CD4-positive, alpha-beta T cell (primary cell): ENCODE measurements around the gene ELF4. TPM values are rescaled to one million over a fixed set of nuclear protein-coding genes. Genes with fewer than 3 reads are reported as not detected.

Source experiments
- ATAC-seq: fragments of 200-7000 bp; cut with Tn5 transposase; one replicate; pipeline ENCODE4 v1.10.0; 2022; ENCODE audit warnings: mild to moderate bottlenecking; ENCODE audit not compliant: poor library complexity
- CTCF ChIA-PET: fragments of 350-600 bp; sonication (Branson Sonifier 250); formaldehyde crosslinking; loops from one replicate; lab custom pipeline; 2021; ENCODE audit warnings: antibody characterized with exemption, inconsistent platforms; lab: Charles Lee
- POLR2A ChIA-PET: fragments of 350-600 bp; sonication (Branson Sonifier 250); formaldehyde crosslinking; loops from one replicate; lab custom pipeline; 2021; ENCODE audit warnings: antibody characterized with exemption, inconsistent platforms; lab: Charles Lee
- DNase-seq, 14 experiments: peaks; one replicate each; pipeline ENCODE4 v3.0.0-alpha.2; 2013 to 2020; ENCODE audit warnings: mixed read lengths in 2 of 14
- H3K27ac ChIP-seq, 2 donors: one replicate each; pipeline versions ENCODE4 v1.5.1 to v1.7.0; 2013; ENCODE audit warnings: low read length in 2 of 2, low read depth in 1 of 2, mild to moderate bottlenecking in 1 of 2
- H3K27me3 ChIP-seq, 2 experiments: 1 replicate in 1 of 2; 2 replicates in 1 of 2; pipeline versions ENCODE4 v1.6.1 to v1.7.0; 2013; ENCODE audit warnings: low read length in 2 of 2, control low read depth in 1 of 2, mild to moderate bottlenecking in 1 of 2, moderate library complexity in 1 of 2; ENCODE audit not compliant: insufficient read depth in 2 of 2, control insufficient read depth in 1 of 2
- H3K36me3 ChIP-seq: one replicate; pipeline ENCODE4 v1.6.1; 2013; ENCODE audit warnings: low read length, control low read depth; ENCODE audit not compliant: insufficient read depth
- H3K4me1 ChIP-seq: one replicate; pipeline ENCODE4 v1.6.1; 2013; ENCODE audit warnings: low read length, control low read depth; ENCODE audit not compliant: insufficient read depth
- H3K4me3 ChIP-seq: one replicate; pipeline ENCODE4 v1.5.1; 2013; ENCODE audit warnings: mild to moderate bottlenecking, low read length, moderate library complexity
- H3K9me3 ChIP-seq, 2 experiments: 1 replicate in 1 of 2; 2 replicates in 1 of 2; pipeline versions ENCODE4 v1.6.1 to v1.7.0; 2013; ENCODE audit warnings: low read length in 2 of 2, mild to moderate bottlenecking in 2 of 2, control low read depth in 1 of 2, moderate library complexity in 1 of 2; ENCODE audit not compliant: control insufficient read depth in 1 of 2, insufficient read depth in 1 of 2
- H3K27ac Mint-ChIP-seq: one replicate; pipeline ENCODE4 v1.8.0; 2020; ENCODE audit warnings: mixed read lengths
- H3K27me3 Mint-ChIP-seq: one replicate; pipeline ENCODE4 v1.8.0; 2021; ENCODE audit warnings: mixed read lengths
- H3K36me3 Mint-ChIP-seq: one replicate; pipeline ENCODE4 v1.8.0; 2021; ENCODE audit warnings: low read depth, mixed read lengths
- H3K4me1 Mint-ChIP-seq: one replicate; pipeline ENCODE4 v1.8.0; 2021; ENCODE audit warnings: low read depth, mixed read lengths
- H3K4me3 Mint-ChIP-seq: one replicate; pipeline ENCODE4 v1.8.0; 2020; ENCODE audit warnings: mild to moderate bottlenecking, mixed read lengths
- H3K9me3 Mint-ChIP-seq: one replicate; pipeline ENCODE4 v1.8.0; 2020; ENCODE audit warnings: mixed read lengths
- CTCF ChIP-seq: fragments of 200-600 bp; IDR thresholded peaks from one replicate; pipeline ENCODE4 v1.8.0; 2022; ENCODE audit warnings: antibody characterized with exemption, mild to moderate bottlenecking
- intact Hi-C, 2 experiments: fragments of 100-400 bp; cut with DNase I in 1 of 2; cut with micrococcal nuclease in 1 of 2; formaldehyde crosslinking; loops; one replicate each; pipeline versions ENCODE4 v1.15.1 to v1.9.0; 2023 to 2025; cut with DNase I, micrococcal nuclease
- polyA plus RNA-seq, 2 donors: library from polyadenylated mRNA; unstranded; fragments of 120-200 nt; gene quantifications; one replicate each; pipeline ENCODE4 v1.2.1, GENCODE V29; 2013
- total RNA-seq, 174 experiments: library from RNA in 2 of 174; stranded (reverse) in 2 of 174; gene quantifications; one replicate each; pipeline ENCODE4 v1.2.3 and lab custom pipeline; 2021 to 2026

Gene ELF4
- 10 to 100 TPM; 17.3 to 17.4 TPM for total RNA-seq
- 34.1 TPM for polyA plus RNA-seq (2013, experiment 1 of 2)
- 38.9 TPM for polyA plus RNA-seq (2013, experiment 2 of 2)
- 21.1 to 154 (median 46.5) reads per million in 172 experiments for total RNA-seq (lab: John Stamatoyannopoulos, UW)

DNA sequence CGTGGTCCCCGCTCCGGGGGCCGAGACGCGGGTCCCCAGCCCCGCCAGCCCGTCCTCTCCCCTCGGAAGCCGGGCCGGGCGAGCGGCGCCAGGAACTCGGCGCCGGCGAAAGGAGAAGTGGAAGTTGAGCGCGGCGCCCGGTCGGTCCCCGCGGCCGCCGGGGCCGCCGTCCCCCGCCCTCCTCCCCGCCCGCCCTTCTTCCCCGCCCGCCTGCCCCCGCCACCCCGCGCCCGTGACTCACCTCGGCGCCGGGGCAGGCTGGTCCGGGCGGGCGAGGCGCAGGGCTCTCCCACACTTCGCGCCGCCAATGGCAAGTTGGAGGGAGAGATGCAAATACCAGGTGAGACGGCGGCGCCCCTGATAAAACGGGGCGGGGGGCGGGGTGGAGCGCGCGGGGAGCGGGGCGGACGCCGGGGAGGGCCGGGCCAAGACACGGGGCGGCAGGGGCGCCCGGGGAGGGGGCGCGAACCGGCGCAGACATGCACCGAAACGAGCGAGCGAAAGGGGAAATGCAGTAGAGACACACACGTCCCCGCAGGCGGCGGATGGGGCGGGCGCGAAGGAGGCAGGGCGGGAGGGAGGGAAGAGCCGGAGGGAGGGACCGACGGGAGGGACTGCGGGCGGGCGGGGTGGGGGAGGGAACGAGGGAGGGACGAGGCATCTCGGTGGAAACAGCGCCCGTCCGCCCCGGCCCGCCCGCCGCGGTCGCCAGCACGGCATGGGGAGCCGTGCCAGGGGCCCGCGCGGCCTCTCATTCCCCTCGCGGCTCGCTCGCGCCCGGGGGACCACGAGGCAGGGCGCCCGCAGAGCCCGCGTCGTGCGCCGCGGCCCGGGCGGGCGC is at the start of gene ELF4:
Gene ELF4, minus strand, starts transcription at position 119 of the 841 bp plus-strand sequence. CDS start 29,167 bp downstream, outside the sequence.
- peak within 1 kb of the TSS; percentile 50 to 52 for H3K27ac ChIP-seq
- peaks cover 3% of the 10 kb centered on the region for H3K36me3 ChIP-seq
- peak; percentile 76 for ATAC-seq
- H3K27me3 ChIP-seq = no peaks in the 10 kb centered on the region
- ChIA-PET CTCF (interaction anchor here (0.8 to 3.1 kb wide), 4 partner anchors 10 to 29 kb away, joined by 4 to 10 read pairs (median 5); no protein-coding TSS in a partner anchor), POLR2A (interaction anchor here (1.0 to 2.7 kb wide), 6 partner anchors 15 to 31 kb away, joined by 3 to 15 read pairs (median 6); no protein-coding TSS in a partner anchor)
- DNase-seq = peak in 12 of 14 experiments; percentile 19 to 85 (median 57)
- Mint-ChIP-seq H3K36me3 (peaks cover 8% of the 10 kb centered on the region), H3K27ac (peak within 1 kb of the TSS; percentile 82), H3K4me3 (peak within 1 kb of the TSS; percentile 95), H3K27me3 (no peaks in the 10 kb centered on the region), H3K4me1 (peaks cover 25% of the 10 kb centered on the region), H3K9me3 (no peaks in the 10 kb centered on the region)
- H3K9me3 ChIP-seq = no peaks in the 10 kb centered on the region
- peak within 1 kb of the TSS; percentile 83 for H3K4me3 ChIP-seq
- intact Hi-C loops = no loop called here
- no peak for TF ChIP-seq CTCF
- H3K4me1 ChIP-seq = peaks cover 37% of the 10 kb centered on the region

DNA sequence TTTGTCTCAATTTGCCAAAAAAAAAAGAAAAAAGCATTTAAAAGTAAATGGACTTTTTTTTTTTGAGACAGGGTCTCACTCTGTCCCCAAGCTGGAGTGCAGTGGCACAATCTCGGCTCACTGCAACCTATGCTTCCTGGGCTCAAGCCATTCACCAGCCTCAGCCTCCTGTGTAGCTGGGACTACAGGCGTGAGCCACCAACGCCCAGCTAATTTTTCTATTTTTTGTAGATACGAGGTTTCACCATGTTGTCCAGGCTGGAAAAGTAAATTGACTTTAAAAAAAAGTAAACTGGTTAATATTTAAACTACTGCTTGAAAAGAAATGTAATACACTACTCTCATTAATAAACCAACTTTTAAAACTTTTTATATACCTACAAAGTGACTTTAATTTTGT is 49.5 kb upstream of the ELF4 start:
- Mint-ChIP-seq H3K36me3 (peaks cover 7% of the 10 kb centered on the region), H3K27ac (no peak overlapping the region), H3K4me1 (peaks cover 19% of the 10 kb centered on the region), H3K9me3 (no peaks in the 10 kb centered on the region), H3K4me3 (no peak overlapping the region), H3K27me3 (no peaks in the 10 kb centered on the region)
- peaks cover 11% of the 10 kb centered on the region for H3K36me3 ChIP-seq
- H3K9me3 ChIP-seq = no peaks in the 10 kb centered on the region
- TF ChIP-seq CTCF = no peak
- ATAC-seq (no peak), DNase-seq (no peak)
- H3K4me1 ChIP-seq = peaks cover 7% of the 10 kb centered on the region
- ChIA-PET CTCF (interaction anchor here (1.0 kb wide), 1 partner anchor 39 kb away, joined by 3 read pairs; no protein-coding TSS in a partner anchor), POLR2A (no interaction called here)
- intact Hi-C loops = no loop called here
- no peak overlapping the region for H3K4me3 ChIP-seq
- H3K27me3 ChIP-seq = no peaks in the 10 kb centered on the region
- H3K27ac ChIP-seq = no peak overlapping the region

GRCh38 chrX:130158311-130158710 is 48.0 kb upstream of the ELF4 start:
- POLR2A ChIA-PET = interaction anchor here (0.7 kb wide), 1 partner anchor 73 kb away, joined by 7 read pairs; no protein-coding TSS in a partner anchor
- CTCF ChIA-PET = no interaction called here
- intact Hi-C loops = loop anchor here in 1 of 2 experiments (1.0 kb wide), 1 partner anchor 22 kb away; no protein-coding TSS in a partner anchor
- no peaks in the 10 kb centered on the region for H3K9me3 Mint-ChIP-seq
- ATAC-seq (no peak), DNase-seq (no peak)
- Histone ChIP-seq H3K36me3 (peaks cover 11% of the 10 kb centered on the region), H3K9me3 (no peaks in the 10 kb centered on the region), H3K4me3 (no peak overlapping the region), H3K27me3 (no peaks in the 10 kb centered on the region), H3K4me1 (peaks cover 2% of the 10 kb centered on the region), H3K27ac (no peak overlapping the region)
- no peak overlapping the region for H3K27ac Mint-ChIP-seq
- peaks cover 12% of the 10 kb centered on the region for H3K4me1 Mint-ChIP-seq
- no peak overlapping the region for H3K4me3 Mint-ChIP-seq
- H3K27me3 Mint-ChIP-seq = no peaks in the 10 kb centered on the region
- no peak for TF ChIP-seq CTCF
- H3K36me3 Mint-ChIP-seq = peaks cover 7% of the 10 kb centered on the region
